ENCODE results near the gene CALY.

The CALY gene

DNA sequence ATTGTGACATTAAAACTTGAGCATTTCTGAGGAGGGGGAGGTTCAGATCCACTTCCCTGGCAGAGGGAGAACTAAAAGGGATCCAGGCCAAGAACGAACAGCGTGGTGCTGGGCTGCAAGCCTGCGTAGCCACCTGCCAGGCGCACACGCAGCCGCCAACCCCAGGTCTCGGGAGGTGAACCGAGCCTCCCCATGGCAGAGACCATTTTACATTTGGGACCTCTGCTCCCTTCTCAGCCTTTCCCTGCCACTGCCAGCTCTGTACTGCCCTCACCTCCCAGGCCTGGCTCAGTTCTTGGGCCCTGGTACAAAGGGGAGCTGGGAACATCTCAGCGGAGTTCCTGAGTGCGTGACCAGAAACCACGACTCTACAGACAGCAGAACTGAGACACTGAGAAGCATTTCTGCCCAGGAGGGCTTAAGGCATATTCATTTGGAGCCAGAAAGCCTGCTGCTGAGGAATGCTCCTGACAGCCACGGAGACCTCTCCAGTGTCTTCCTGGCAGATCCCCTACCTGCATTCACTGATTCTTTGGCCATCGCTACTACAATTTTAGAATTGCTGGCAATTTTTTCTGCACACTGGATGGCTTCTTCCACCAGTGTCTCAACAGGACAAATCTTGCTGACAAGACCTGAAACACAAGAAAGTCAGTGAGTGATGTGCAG is 28.9 kb upstream of the CALY start:
- TF ChIP-seq POLR2AphosphoS5 (IDR thresholded peaks at IDR 0.05; ENCODE audit: low read depth, low read length) (no peak), TAF1 (IDR thresholded peaks at IDR 0.05; ENCODE audit: borderline replicate concordance, low read depth, low read length) (no peak), POLR2A (IDR thresholded peaks at IDR 0.05; ENCODE audit: low read depth, low read length) (no peak)
- FAIRE-seq (no peak), DNase-seq (ENCODE audit: insufficient read length) (no peak)

- TF ChIP-seq TAF1 (IDR thresholded peaks at IDR 0.05; ENCODE audit: borderline replicate concordance, low read depth, low read length): no peak
- no peak for TF ChIP-seq POLR2A (IDR thresholded peaks at IDR 0.05; ENCODE audit: low read depth, low read length)
- no peak for TF ChIP-seq POLR2AphosphoS5 (IDR thresholded peaks at IDR 0.05; ENCODE audit: low read depth, low read length)
- FAIRE-seq (peak; percentile 40), DNase-seq (ENCODE audit: insufficient read length) (no peak)
Observed at GRCh38 chr10:133364645-133365431, 28.1 kb upstream of the CALY start.

DNA sequence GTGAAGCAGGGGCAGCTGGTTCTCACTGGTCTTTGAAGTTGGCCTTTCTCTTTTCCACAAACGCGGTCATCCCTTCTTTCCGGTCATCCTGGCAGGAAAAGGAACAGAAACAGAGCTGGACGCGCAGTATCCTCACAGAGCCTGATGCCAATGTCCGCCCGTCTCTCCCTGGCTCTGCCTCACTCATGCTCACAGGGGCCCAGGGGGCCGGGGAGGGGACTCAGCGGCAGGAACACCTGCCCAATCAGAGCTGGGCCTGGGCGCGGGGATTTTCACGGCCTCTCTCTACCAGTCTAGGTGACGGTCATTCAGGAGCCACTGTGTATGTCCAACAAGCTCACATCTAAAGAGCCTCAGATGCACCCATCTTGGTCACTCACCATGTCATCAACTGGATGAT is 26.1 kb upstream of the CALY start:
- FAIRE-seq (no peak), DNase-seq (ENCODE audit: insufficient read length) (no peak)
- TF ChIP-seq POLR2AphosphoS5 (IDR thresholded peaks at IDR 0.05; ENCODE audit: low read depth, low read length): no peak
- TF ChIP-seq TAF1 (IDR thresholded peaks at IDR 0.05; ENCODE audit: borderline replicate concordance, low read depth, low read length): no peak
- TF ChIP-seq POLR2A (IDR thresholded peaks at IDR 0.05; ENCODE audit: low read depth, low read length): no peak

GRCh38 chr10:133361773-133362441 is 25.2 kb upstream of the CALY start:
- TF ChIP-seq POLR2AphosphoS5 (IDR thresholded peaks at IDR 0.05; ENCODE audit: low read depth, low read length) (no peak), TAF1 (IDR thresholded peaks at IDR 0.05; ENCODE audit: borderline replicate concordance, low read depth, low read length) (no peak)
- no peak for DNase-seq (ENCODE audit: insufficient read length)
- no peak for FAIRE-seq

GRCh38 chr10:133361227-133361626 is 24.5 kb upstream of the CALY start:
- no peak for DNase-seq (ENCODE audit: insufficient read length)
- FAIRE-seq: no peak
- TF ChIP-seq TAF1 (IDR thresholded peaks at IDR 0.05; ENCODE audit: borderline replicate concordance, low read depth, low read length): no peak
- TF ChIP-seq POLR2A (IDR thresholded peaks at IDR 0.05; ENCODE audit: low read depth, low read length): no peak
- TF ChIP-seq POLR2AphosphoS5 (IDR thresholded peaks at IDR 0.05; ENCODE audit: low read depth, low read length): no peak

GRCh38 chr10:133359972-133360610 is 23.4 kb upstream of the CALY start:
- FAIRE-seq (no peak), DNase-seq (ENCODE audit: insufficient read length) (no peak)

GRCh38 chr10:133359554-133359971 is 22.9 kb upstream of the CALY start:
- no peak for TF ChIP-seq POLR2A (IDR thresholded peaks at IDR 0.05; ENCODE audit: low read depth, low read length)
- no peak for TF ChIP-seq POLR2AphosphoS5 (IDR thresholded peaks at IDR 0.05; ENCODE audit: low read depth, low read length)
- no peak for TF ChIP-seq TAF1 (IDR thresholded peaks at IDR 0.05; ENCODE audit: borderline replicate concordance, low read depth, low read length)
- DNase-seq (ENCODE audit: insufficient read length) (no peak), FAIRE-seq (no peak)

More at GRCh38 chr10:133359972-133360610, 23.4 kb upstream of the CALY start:
- no peak for TF ChIP-seq POLR2A (IDR thresholded peaks at IDR 0.05; ENCODE audit: low read depth, low read length)
- no peak for TF ChIP-seq POLR2AphosphoS5 (IDR thresholded peaks at IDR 0.05; ENCODE audit: low read depth, low read length)
- no peak for TF ChIP-seq TAF1 (IDR thresholded peaks at IDR 0.05; ENCODE audit: borderline replicate concordance, low read depth, low read length)

DNA sequence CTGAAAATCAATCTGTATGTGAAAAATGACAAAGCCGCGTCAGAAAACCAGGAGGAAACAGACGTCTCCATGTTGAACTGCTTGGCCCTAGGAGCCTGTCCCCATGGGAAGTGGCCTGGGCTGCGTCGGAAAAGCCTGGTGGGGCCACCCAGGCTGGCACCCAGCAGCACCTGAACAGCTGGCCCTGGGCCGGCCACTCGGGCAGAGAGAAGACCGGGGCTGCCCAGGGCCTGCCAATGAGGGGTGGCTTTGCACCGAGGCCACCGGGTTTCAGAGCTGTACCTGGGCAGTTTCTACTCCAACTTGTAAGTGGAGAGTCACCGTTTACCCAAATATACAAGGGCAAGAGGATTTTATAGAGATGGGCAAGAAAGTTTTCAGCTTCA is 22.2 kb upstream of the CALY start:
- TF ChIP-seq POLR2A (IDR thresholded peaks at IDR 0.05; ENCODE audit: low read depth, low read length) (no peak), POLR2AphosphoS5 (IDR thresholded peaks at IDR 0.05; ENCODE audit: low read depth, low read length) (no peak), TAF1 (IDR thresholded peaks at IDR 0.05; ENCODE audit: borderline replicate concordance, low read depth, low read length) (no peak)
- FAIRE-seq: no peak
- no peak for DNase-seq (ENCODE audit: insufficient read length)

GRCh38 chr10:133358162-133358924 is 21.6 kb upstream of the CALY start:
- no peak for TF ChIP-seq TAF1 (IDR thresholded peaks at IDR 0.05; ENCODE audit: borderline replicate concordance, low read depth, low read length)
- TF ChIP-seq POLR2A (IDR thresholded peaks at IDR 0.05; ENCODE audit: low read depth, low read length): no peak
- no peak for TF ChIP-seq POLR2AphosphoS5 (IDR thresholded peaks at IDR 0.05; ENCODE audit: low read depth, low read length)
- FAIRE-seq: no peak
- no peak for DNase-seq (ENCODE audit: insufficient read length)

- TF ChIP-seq TAF1 (IDR thresholded peaks at IDR 0.05; ENCODE audit: borderline replicate concordance, low read depth, low read length): 0 out of 2 replicates have a peak, but pooled peaks have one; percentile 27
- TF ChIP-seq POLR2AphosphoS5 (IDR thresholded peaks at IDR 0.05; ENCODE audit: low read depth, low read length): 0 out of 2 replicates have a peak, but pooled peaks have one; percentile 30
- peak; percentile 64; the same call in 1 of the 2 replicates for TF ChIP-seq POLR2A (IDR thresholded peaks at IDR 0.05; ENCODE audit: low read depth, low read length)
- FAIRE-seq (peak; percentile 87), DNase-seq (ENCODE audit: insufficient read length) (peak; percentile 98)
Observed at GRCh38 chr10:133357285-133358161, 20.8 kb upstream of the CALY start, which contains the start of gene FUOM. FUOM (minus strand) TSS chr10:133358019; CDS start chr10:133358007, 12 bp downstream.
